Karpas-422 (cell line): ENCODE measurements around the gene MYH15. TPM values are rescaled to one million over a fixed set of nuclear protein-coding genes. Genes with fewer than 3 reads are reported as not detected.

Experiments
- DNase-seq: peaks from one replicate; pipeline ENCODE4 v3.0.0-alpha.2; 2015
- H2AFZ ChIP-seq: fragments of 200-600 bp; sonication (generic); 2 replicates; pipeline ENCODE4 v1.6.1; 2014; ENCODE audit warnings: antibody characterized with exemption, low read length, mixed read lengths
- H3K27ac ChIP-seq: fragments of 200-600 bp; sonication (generic); 2 replicates; pipeline ENCODE4 v1.5.1; 2014; ENCODE audit warnings: mild to moderate bottlenecking, low read length, moderate library complexity
- H3K27me3 ChIP-seq: fragments of 200-600 bp; sonication (generic); 2 replicates; pipeline ENCODE4 v1.6.1; 2014; ENCODE audit warnings: low read length, mixed read lengths
- H3K36me3 ChIP-seq: fragments of 200-600 bp; sonication (generic); 2 replicates; pipeline ENCODE4 v1.6.1; 2014; ENCODE audit warnings: low read length, mixed read lengths; ENCODE audit not compliant: insufficient read depth
- H3K4me1 ChIP-seq: fragments of 200-600 bp; sonication (generic); 2 replicates; pipeline ENCODE4 v1.6.1; 2014; ENCODE audit warnings: mild to moderate bottlenecking, low read length, mixed read lengths
- H3K4me2 ChIP-seq: fragments of 200-600 bp; sonication (generic); 2 replicates; pipeline ENCODE4 v1.6.1; 2014; ENCODE audit warnings: low read length, low read depth, mild to moderate bottlenecking; ENCODE audit not compliant: poor library complexity, severe bottlenecking
- H3K4me3 ChIP-seq: fragments of 200-600 bp; sonication (generic); 2 replicates; pipeline ENCODE4 v1.5.1; 2014; ENCODE audit warnings: mild to moderate bottlenecking, antibody characterized with exemption, low read length, mixed read lengths
- H3K79me2 ChIP-seq: fragments of 200-600 bp; sonication (generic); 2 replicates; pipeline ENCODE4 v1.6.1; 2014; ENCODE audit warnings: mild to moderate bottlenecking, low read length, mixed read lengths
- H3K9ac ChIP-seq: fragments of 200-600 bp; sonication (generic); 2 replicates; pipeline ENCODE4 v1.6.0; 2014; ENCODE audit warnings: low read length
- H3K9me2 ChIP-seq: fragments of 200-600 bp; sonication (generic), shearing (Covaris generic); replicated peaks from 2 replicates; pipeline ENCODE4 v1.6.0; 2014; ENCODE audit warnings: mild to moderate bottlenecking, low read length, moderate library complexity; ENCODE audit not compliant: insufficient read depth
- H3K9me3 ChIP-seq: fragments of 300-700, 200-600 bp; sonication (generic); 2 replicates; pipeline ENCODE4 v1.6.1; 2014; ENCODE audit warnings: low read length, mixed read lengths
- H4K20me1 ChIP-seq: fragments of 200-600 bp; sonication (generic); 2 replicates; pipeline ENCODE4 v1.6.1; 2014; ENCODE audit warnings: mild to moderate bottlenecking, antibody characterized with exemption, low read length, low read depth; ENCODE audit not compliant: insufficient read depth
- total RNA-seq: library from RNA; depleted of rRNA; stranded (reverse); fragments of >200 nt; shearing (Covaris generic); gene quantifications from 2 replicates; pipeline ENCODE4 v1.2.3, GENCODE V29; 2014; ENCODE audit warnings: low replicate concordance

Gene MYH15
- total RNA-seq, 1 experiment from 2014 or later = not detected

GRCh38 chr3:108518895-108519294 is 8.5 kb upstream of the MYH15 start:
- Histone ChIP-seq H3K79me2 (no peaks in the 10 kb centered on the region), H3K4me3 (no peak overlapping the region), H3K9ac (no peak overlapping the region), H3K4me1 (no peaks in the 10 kb centered on the region), H3K9me2 (no peaks in the 10 kb centered on the region), H3K27ac (no peak overlapping the region), H3K4me2 (no peak overlapping the region), H3K9me3 (no peaks in the 10 kb centered on the region), H4K20me1 (no peaks in the 10 kb centered on the region), H3K36me3 (no peaks in the 10 kb centered on the region), H3K27me3 (no peaks in the 10 kb centered on the region), H2AFZ (no peak overlapping the region)
- no peak for DNase-seq

- DNase-seq = no peak
- H2AFZ ChIP-seq = no peak overlapping the region
- H3K27me3 ChIP-seq = no peaks in the 10 kb centered on the region
- no peak overlapping the region for H3K4me3 ChIP-seq
- H4K20me1 ChIP-seq = no peaks in the 10 kb centered on the region
- H3K36me3 ChIP-seq = no peaks in the 10 kb centered on the region
- no peaks in the 10 kb centered on the region for H3K79me2 ChIP-seq
- H3K9ac ChIP-seq = no peak overlapping the region
- H3K27ac ChIP-seq = no peak overlapping the region
- H3K9me2 ChIP-seq = no peaks in the 10 kb centered on the region
- no peaks in the 10 kb centered on the region for H3K4me1 ChIP-seq
- H3K4me2 ChIP-seq = no peak overlapping the region
- H3K9me3 ChIP-seq = no peaks in the 10 kb centered on the region
Observed at GRCh38 chr3:108516881-108517280, 6.5 kb upstream of the MYH15 start.

- Histone ChIP-seq H2AFZ (no peak overlapping the region), H3K4me3 (no peak overlapping the region), H3K79me2 (no peaks in the 10 kb centered on the region), H3K27ac (no peak overlapping the region), H3K9ac (no peak overlapping the region), H3K9me3 (no peaks in the 10 kb centered on the region), H3K27me3 (no peaks in the 10 kb centered on the region), H3K4me1 (no peaks in the 10 kb centered on the region), H3K9me2 (no peaks in the 10 kb centered on the region), H3K36me3 (no peaks in the 10 kb centered on the region), H3K4me2 (no peak overlapping the region), H4K20me1 (no peaks in the 10 kb centered on the region)
- no peak for DNase-seq
Observed at GRCh38 chr3:108513961-108514360, 3.6 kb upstream of the MYH15 start.

- no peaks in the 10 kb centered on the region for H3K27me3 ChIP-seq
- H3K4me3 ChIP-seq = no peak overlapping the region
- H3K4me2 ChIP-seq = no peak overlapping the region
- H3K36me3 ChIP-seq = no peaks in the 10 kb centered on the region
- no peak overlapping the region for H3K9ac ChIP-seq
- H3K79me2 ChIP-seq = no peaks in the 10 kb centered on the region
- no peaks in the 10 kb centered on the region for H3K9me3 ChIP-seq
- H3K27ac ChIP-seq = no peak overlapping the region
- H3K9me2 ChIP-seq = no peaks in the 10 kb centered on the region
- H4K20me1 ChIP-seq = no peaks in the 10 kb centered on the region
- DNase-seq = no peak
- H3K4me1 ChIP-seq = no peaks in the 10 kb centered on the region
- H2AFZ ChIP-seq = no peak overlapping the region
Observed at GRCh38 chr3:108512671-108513070, 2.3 kb upstream of the MYH15 start.

- H3K4me1 ChIP-seq = no peaks in the 10 kb centered on the region
- no peaks in the 10 kb centered on the region for H3K9me3 ChIP-seq
- no peaks in the 10 kb centered on the region for H3K9me2 ChIP-seq
- H3K4me2 ChIP-seq = no peak overlapping the region
- no peaks in the 10 kb centered on the region for H3K27me3 ChIP-seq
- no peaks in the 10 kb centered on the region for H3K79me2 ChIP-seq
- no peak for DNase-seq
- H3K4me3 ChIP-seq = no peak overlapping the region
- no peak overlapping the region for H3K9ac ChIP-seq
- no peak overlapping the region for H3K27ac ChIP-seq
- H4K20me1 ChIP-seq = no peaks in the 10 kb centered on the region
- H3K36me3 ChIP-seq = no peaks in the 10 kb centered on the region
- H2AFZ ChIP-seq = no peak overlapping the region
Observed at GRCh38 chr3:108511490-108511889, 1.1 kb upstream of the MYH15 start.

- Histone ChIP-seq H4K20me1 (no peaks in the 10 kb centered on the region), H3K27ac (no peak overlapping the region), H3K79me2 (no peaks in the 10 kb centered on the region), H3K27me3 (no peaks in the 10 kb centered on the region), H3K4me2 (no peak overlapping the region), H3K4me3 (no peak overlapping the region), H3K4me1 (no peaks in the 10 kb centered on the region), H3K9me3 (no peaks in the 10 kb centered on the region), H3K36me3 (no peaks in the 10 kb centered on the region), H3K9ac (no peak overlapping the region), H2AFZ (no peak overlapping the region), H3K9me2 (no peaks in the 10 kb centered on the region)
- no peak for DNase-seq
Observed at GRCh38 chr3:108511055-108511454, 659 bp upstream of the MYH15 start.

- H3K9me2 ChIP-seq = no peaks in the 10 kb centered on the region
- H3K9me3 ChIP-seq = no peaks in the 10 kb centered on the region
- H3K4me3 ChIP-seq = no peak overlapping the region
- DNase-seq = no peak
- no peak overlapping the region for H2AFZ ChIP-seq
- H3K79me2 ChIP-seq = no peaks in the 10 kb centered on the region
- H3K9ac ChIP-seq = no peak overlapping the region
- H3K36me3 ChIP-seq = no peaks in the 10 kb centered on the region
- no peaks in the 10 kb centered on the region for H3K4me1 ChIP-seq
- H3K4me2 ChIP-seq = no peak overlapping the region
- H3K27ac ChIP-seq = no peak overlapping the region
- H3K27me3 ChIP-seq = no peaks in the 10 kb centered on the region
- no peaks in the 10 kb centered on the region for H4K20me1 ChIP-seq
Observed at GRCh38 chr3:108509871-108510270, 525 bp downstream of the MYH15 start.

- Histone ChIP-seq H2AFZ (no peak overlapping the region), H3K4me1 (no peaks in the 10 kb centered on the region), H3K27me3 (no peaks in the 10 kb centered on the region), H3K9me2 (no peaks in the 10 kb centered on the region), H3K36me3 (no peaks in the 10 kb centered on the region), H4K20me1 (no peaks in the 10 kb centered on the region), H3K9me3 (no peaks in the 10 kb centered on the region), H3K79me2 (no peaks in the 10 kb centered on the region), H3K9ac (no peak overlapping the region), H3K4me3 (no peak overlapping the region), H3K4me2 (no peak overlapping the region), H3K27ac (no peak overlapping the region)
- DNase-seq = no peak
Observed at GRCh38 chr3:108509263-108509662, 1.1 kb downstream of the MYH15 start.

- H3K36me3 ChIP-seq = no peaks in the 10 kb centered on the region
- H3K27ac ChIP-seq = no peak overlapping the region
- H2AFZ ChIP-seq = no peak overlapping the region
- no peak for DNase-seq
- H3K4me3 ChIP-seq = no peak overlapping the region
- H4K20me1 ChIP-seq = no peaks in the 10 kb centered on the region
- no peak overlapping the region for H3K4me2 ChIP-seq
- H3K79me2 ChIP-seq = no peaks in the 10 kb centered on the region
- H3K9ac ChIP-seq = no peak overlapping the region
- H3K9me2 ChIP-seq = no peaks in the 10 kb centered on the region
- no peaks in the 10 kb centered on the region for H3K9me3 ChIP-seq
- H3K4me1 ChIP-seq = no peaks in the 10 kb centered on the region
- H3K27me3 ChIP-seq = no peaks in the 10 kb centered on the region
Observed at GRCh38 chr3:108507902-108508301, 2.5 kb downstream of the MYH15 start.
